GM18951 (cell line): ENCODE data around the gene GNAI3.
A peak's percentile ranks its signal among the peaks of the same experiment; 100 is the strongest.
"Not testable (repeated sequence)": the region's sequence is repeated elsewhere in the genome, so short reads cannot be mapped to it uniquely, and the experiment has no call there.

Source experiments
- POLR2A ChIP-seq: IDR thresholded peaks from 4 replicates; pipeline ENCODE4 v1.6.1; 2011; ENCODE audit warnings: mild to moderate bottlenecking; ENCODE audit not compliant: insufficient read length, insufficient read depth; ENCODE audit errors: extremely low read depth
- in situ Hi-C: fragments of 300-500 bp; cut with MboI; formaldehyde crosslinking; loops from one replicate; pipeline ENCODE4 v1.12.0; 2022; ENCODE audit warnings: low sequenced_read_pairs, mixed read lengths, inconsistent platforms; ENCODE audit not compliant: unreplicated experiment

The GNAI3 gene

DNA sequence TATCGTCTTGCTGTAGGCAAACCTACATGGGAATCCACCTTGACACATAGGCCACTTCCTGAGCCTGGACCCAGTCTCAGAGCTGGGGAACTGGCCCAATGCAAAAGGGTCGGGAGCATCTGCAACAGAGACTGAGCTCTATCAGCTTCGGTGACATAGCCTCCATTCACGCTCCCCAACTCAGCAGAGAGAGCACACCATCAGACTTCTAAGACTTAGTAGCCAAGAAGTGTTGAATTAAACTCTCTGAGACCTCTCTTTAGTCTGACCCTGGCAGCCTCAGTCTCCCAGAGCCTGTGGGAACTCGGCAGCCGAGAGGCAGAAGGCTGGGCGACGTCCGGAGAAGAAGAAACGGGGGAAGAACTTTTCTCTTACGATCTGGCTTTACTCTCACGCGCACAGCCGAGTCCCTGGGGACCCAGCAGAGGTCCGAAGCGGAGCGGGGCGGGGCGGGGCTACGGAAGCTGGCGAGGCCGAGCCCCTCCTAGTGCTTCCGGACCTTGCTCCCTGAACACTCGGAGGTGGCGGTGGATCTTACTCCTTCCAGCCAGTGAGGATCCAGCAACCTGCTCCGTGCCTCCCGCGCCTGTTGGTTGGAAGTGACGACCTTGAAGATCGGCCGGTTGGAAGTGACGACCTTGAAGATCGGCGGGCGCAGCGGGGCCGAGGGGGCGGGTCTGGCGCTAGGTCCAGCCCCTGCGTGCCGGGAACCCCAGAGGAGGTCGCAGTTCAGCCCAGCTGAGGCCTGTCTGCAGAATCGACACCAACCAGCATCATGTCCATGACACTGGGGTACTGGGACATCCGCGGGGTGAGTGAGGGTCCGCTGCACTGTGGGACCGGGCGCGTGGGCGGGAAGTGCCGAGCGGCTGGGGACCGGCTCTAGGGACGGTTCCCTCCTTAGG lies 107.5 kb downstream of the GNAI3 start, which contains the start of gene GSTM4:
TSS of gene GSTM4 (plus strand) at position 485 of the 905 bp plus-strand sequence. CDS start at position 776, 291 bp downstream.
- TF ChIP-seq POLR2A: peak; percentile 64
- in situ Hi-C loops: loop anchor here (10.0 kb wide), 1 partner anchor 329 kb away; the partner anchor contains the start of gene AHCYL1

- TF ChIP-seq POLR2A: no peak
- in situ Hi-C loops: loop anchor here (10.0 kb wide), 1 partner anchor 327 kb away; the partner anchor contains the start of gene AHCYL1
Observed at GRCh38 chr1:109657395-109657794, 109.0 kb downstream of the GNAI3 start.

GRCh38 chr1:109657970-109658369 lies 109.6 kb downstream of the GNAI3 start:
- no peak for TF ChIP-seq POLR2A
- in situ Hi-C loops: loop anchor here (10.0 kb wide), 1 partner anchor 327 kb away; the partner anchor contains the start of gene AHCYL1

DNA sequence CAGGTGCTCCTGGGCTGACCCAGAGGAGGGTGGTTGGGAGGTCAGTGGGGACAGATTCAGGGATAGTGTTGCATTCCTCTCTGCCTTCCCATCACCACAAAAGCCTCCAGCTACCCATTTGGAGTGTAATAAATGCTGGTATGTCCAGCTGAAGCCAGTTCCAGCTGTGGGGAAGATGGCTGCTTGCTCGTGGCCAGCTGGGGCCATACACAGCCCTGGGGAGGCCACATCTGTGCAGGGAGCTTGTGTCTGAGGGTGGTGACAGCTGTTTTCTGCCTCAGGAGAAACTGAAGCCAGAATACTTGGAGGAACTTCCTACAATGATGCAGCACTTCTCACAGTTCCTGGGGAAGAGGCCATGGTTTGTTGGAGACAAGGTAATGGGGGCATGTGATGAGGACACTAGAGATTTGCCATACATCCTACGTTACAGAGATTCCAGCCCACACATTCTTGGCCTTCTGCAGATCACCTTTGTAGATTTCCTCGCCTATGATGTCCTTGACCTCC lies 110.2 kb downstream of the GNAI3 start:
- no peak for TF ChIP-seq POLR2A
- in situ Hi-C loops: loop anchor here (10.0 kb wide), 1 partner anchor 326 kb away; the partner anchor contains the start of gene AHCYL1

GRCh38 chr1:109659145-109659544 lies 110.7 kb downstream of the GNAI3 start:
- no peak for TF ChIP-seq POLR2A
- in situ Hi-C loops: loop anchor here (10.0 kb wide), 1 partner anchor 326 kb away; the partner anchor contains the start of gene AHCYL1

GRCh38 chr1:109659997-109660690 lies 111.7 kb downstream of the GNAI3 start:
- in situ Hi-C loops: loop anchor here (10.0 kb wide), 1 partner anchor 325 kb away; the partner anchor contains the start of gene AHCYL1
- TF ChIP-seq POLR2A: no peak

DNA sequence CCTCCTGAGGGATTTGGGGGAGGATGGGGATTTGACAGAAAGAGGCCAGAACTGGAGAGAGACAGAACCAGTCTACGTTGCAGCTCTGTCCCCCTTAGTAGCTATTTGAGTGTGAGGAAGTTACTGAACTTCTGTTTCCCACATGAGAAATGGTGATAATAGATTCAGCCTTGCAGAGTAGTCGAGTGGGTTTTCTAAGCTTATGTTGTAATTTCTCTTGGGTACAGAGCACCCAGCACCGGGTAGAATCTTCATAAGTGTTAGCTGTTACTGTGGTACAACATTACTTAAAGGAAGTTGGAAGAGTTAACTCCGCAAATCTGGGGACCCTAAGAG lies 112.2 kb downstream of the GNAI3 start:
- in situ Hi-C loops: not testable (repeated sequence)

DNA sequence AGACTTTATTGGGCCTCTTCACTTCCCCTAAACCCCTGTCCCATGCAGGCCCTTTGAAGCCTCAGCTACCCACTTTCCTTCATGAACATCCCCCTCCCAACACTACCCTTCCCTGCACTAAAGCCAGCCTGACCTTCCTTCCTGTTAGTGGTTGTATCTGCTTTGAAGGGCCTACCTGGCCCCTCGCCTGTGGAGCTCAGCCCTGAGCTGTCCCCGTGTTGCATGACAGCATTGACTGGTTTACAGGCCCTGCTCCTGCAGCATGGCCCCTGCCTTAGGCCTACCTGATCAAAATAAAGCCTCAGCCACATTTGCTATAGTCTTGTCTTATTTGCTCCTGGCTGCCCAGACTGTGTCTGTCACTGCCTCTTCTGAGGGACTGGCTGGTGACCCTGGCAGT lies 113.0 kb downstream of the GNAI3 start:
- in situ Hi-C loops: no loop called here
- no peak for TF ChIP-seq POLR2A

DNA sequence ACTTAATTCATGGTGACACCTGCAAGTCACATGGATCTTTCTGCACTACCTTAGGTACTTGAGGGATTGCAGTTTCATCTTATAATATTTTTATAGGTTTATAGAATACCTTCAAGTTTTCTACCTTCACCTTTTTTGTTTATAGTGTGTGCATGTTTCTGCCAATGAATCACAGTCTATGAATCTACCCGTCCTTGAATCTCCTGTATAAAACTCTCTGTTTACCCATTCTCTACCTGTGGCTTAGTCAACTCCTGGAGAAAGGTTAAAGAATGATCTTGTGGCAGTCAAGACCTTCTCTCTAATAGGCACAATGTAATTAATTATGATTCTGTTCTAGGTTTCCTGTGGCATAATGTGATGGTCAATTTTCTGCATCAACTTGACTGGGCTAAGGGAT lies 116.3 kb downstream of the GNAI3 start:
- TF ChIP-seq POLR2A: no peak
- in situ Hi-C loops: no loop called here

DNA sequence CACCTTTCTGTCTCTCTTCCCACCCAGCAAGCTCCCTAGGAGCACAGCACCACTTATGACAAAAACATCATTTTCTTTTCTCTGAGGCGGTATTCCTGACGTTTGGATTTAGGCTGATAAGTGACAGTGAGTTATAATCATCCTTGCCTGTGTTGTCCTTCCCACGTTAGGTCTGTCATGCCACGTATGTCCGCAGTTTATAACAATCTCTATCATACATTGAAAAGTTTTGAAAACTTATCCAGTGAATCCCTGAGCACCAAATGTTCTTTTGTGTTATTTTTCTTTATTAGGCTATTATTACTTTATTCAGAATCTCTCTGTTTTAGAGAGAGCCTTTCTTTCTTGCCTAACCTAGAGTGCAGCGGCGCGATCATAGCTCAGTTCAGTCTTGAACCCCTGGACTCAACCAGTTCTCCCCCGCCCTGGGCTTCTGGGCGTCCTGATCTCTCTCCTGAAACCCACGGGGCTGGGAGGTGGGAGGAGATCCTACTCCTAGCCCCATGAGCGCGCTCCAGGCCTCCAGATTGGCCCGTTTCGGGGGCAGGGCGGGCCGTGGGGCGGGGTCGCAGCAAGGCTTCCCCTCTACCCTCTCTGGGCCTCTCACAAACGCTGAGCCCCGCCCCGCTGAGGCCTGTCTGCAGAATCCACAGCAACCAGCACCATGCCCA lies 119.2 kb downstream of the GNAI3 start, which contains the start of gene GSTM2:
TSS of gene GSTM2 (plus strand) at position 606 of the 671 bp plus-strand sequence. CDS start at position 665, 59 bp downstream.
- in situ Hi-C loops: no loop called here

More for the DNA sequence above, 119.2 kb downstream of the GNAI3 start, which contains the start of gene GSTM2:
- peak; percentile 15 for TF ChIP-seq POLR2A
